ENCODE data around the gene PLPP7.

Gene PLPP7

DNA sequence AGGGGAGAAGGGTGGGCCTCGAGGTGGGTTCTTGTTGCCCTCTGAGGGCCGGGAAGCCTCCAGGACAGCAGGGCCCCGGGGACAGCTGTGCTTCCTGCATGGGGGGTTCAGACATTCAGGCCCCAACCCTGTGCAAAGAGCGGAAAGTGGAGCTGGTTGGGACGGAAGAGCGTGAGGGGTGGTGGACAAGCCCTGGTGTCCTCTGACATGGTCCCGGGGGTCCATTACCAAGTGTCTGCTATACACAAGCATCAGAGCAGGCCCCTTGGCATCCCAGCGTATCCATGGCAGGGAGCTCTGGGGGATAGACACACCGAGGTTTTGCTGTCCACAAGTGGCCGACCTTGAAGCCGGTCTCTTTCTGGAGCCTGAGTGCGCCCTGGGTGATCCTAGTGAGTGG is 9.3 kb downstream of the PLPP7 start:
- H3K9ac ChIP-seq, result no peak overlapping the region
- no peak overlapping the region for H3K4me3 ChIP-seq (IDR thresholded peaks at IDR 0.05; ENCODE audit: insufficient read depth, low read depth, low read length)
- H3K36me3 ChIP-seq (ENCODE audit: insufficient read depth), result no peaks in the 10 kb centered on the region
- H3K4me2 ChIP-seq, result no peak overlapping the region
- TF ChIP-seq, protein P1, sequence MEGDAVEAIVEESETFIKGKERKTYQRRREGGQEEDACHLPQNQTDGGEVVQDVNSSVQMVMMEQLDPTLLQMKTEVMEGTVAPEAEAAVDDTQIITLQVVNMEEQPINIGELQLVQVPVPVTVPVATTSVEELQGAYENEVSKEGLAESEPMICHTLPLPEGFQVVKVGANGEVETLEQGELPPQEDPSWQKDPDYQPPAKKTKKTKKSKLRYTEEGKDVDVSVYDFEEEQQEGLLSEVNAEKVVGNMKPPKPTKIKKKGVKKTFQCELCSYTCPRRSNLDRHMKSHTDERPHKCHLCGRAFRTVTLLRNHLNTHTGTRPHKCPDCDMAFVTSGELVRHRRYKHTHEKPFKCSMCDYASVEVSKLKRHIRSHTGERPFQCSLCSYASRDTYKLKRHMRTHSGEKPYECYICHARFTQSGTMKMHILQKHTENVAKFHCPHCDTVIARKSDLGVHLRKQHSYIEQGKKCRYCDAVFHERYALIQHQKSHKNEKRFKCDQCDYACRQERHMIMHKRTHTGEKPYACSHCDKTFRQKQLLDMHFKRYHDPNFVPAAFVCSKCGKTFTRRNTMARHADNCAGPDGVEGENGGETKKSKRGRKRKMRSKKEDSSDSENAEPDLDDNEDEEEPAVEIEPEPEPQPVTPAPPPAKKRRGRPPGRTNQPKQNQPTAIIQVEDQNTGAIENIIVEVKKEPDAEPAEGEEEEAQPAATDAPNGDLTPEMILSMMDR (conservative IDR thresholded peaks at IDR 0.05; ENCODE audit: low read depth, low read length), result no peak
- H2AFZ ChIP-seq (ENCODE audit: low read depth), result no peak overlapping the region
- no peaks in the 10 kb centered on the region for H4K20me1 ChIP-seq (ENCODE audit: insufficient read depth)
- H3K27me3 ChIP-seq (ENCODE audit: insufficient read depth, low read depth), result no peaks in the 10 kb centered on the region
- no peaks in the 10 kb centered on the region for H3K79me2 ChIP-seq (ENCODE audit: insufficient read depth, low read depth)
- no peaks in the 10 kb centered on the region for H3K4me1 ChIP-seq (ENCODE audit: low read depth, poor library complexity, severe bottlenecking)
- no peak overlapping the region for H3K27ac ChIP-seq

DNA sequence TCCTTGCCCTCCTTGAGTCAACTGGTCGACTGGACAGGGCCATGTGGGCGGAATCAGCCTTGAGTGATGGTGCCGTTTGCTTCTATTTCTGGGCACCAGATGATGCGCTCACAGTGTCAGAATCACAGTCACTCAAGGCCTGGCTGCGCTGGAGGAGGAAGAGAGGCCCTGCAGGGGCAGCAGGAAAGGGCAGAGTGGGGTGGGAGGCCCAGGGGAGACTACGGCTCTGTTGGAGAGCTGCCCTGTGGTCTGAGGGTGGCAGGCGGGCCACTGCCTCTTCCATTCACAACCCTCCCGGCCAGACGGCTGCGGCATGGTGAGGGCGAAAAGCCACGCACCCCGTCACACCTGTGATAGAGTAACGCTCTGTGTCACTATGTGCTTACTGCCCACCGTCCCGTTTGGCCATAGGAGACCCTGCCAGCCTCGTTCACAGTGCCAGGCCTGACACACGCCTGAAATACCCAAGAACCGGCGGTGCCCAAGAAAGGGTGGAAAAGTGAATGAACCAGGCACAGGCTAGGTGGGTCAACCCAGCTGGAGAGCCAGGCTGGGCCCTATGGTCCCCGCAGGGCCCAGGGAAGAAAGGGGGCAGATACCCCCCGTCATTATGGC is 9.9 kb downstream of the PLPP7 start:
- H3K4me2 ChIP-seq, result no peak overlapping the region
- no peak overlapping the region for H2AFZ ChIP-seq (ENCODE audit: low read depth)
- H3K36me3 ChIP-seq (ENCODE audit: insufficient read depth), result no peaks in the 10 kb centered on the region
- H3K9ac ChIP-seq, result no peak overlapping the region
- H3K4me1 ChIP-seq (ENCODE audit: low read depth, poor library complexity, severe bottlenecking), result no peaks in the 10 kb centered on the region
- TF ChIP-seq, protein P1 (conservative IDR thresholded peaks at IDR 0.05; ENCODE audit: low read depth, low read length), result no peak
- no peak overlapping the region for H3K27ac ChIP-seq
- H3K4me3 ChIP-seq (IDR thresholded peaks at IDR 0.05; ENCODE audit: insufficient read depth, low read depth, low read length), result no peak overlapping the region
- H3K27me3 ChIP-seq (ENCODE audit: insufficient read depth, low read depth), result no peaks in the 10 kb centered on the region
- H3K79me2 ChIP-seq (ENCODE audit: insufficient read depth, low read depth), result no peaks in the 10 kb centered on the region
- H4K20me1 ChIP-seq (ENCODE audit: insufficient read depth), result no peaks in the 10 kb centered on the region

DNA sequence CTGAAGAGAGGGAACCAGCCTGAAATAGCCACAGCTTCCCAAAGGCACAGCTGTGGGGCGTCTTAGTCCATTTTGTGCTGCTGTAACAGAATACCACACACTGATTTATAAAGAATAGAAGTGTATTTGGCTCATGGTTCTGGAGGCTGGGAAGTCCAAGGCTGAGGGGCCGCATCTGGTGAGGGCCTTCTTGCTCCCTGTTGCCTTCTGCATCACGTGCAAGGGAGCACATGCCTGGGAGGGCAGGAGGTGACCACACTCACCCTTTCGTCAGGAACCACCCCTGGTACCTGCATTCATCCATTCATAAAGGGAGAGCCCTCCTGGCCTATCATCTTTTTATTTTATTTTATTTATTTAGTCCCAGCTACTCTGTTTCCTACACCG is 10.4 kb downstream of the PLPP7 start:
- no peak overlapping the region for H3K4me2 ChIP-seq

DNA sequence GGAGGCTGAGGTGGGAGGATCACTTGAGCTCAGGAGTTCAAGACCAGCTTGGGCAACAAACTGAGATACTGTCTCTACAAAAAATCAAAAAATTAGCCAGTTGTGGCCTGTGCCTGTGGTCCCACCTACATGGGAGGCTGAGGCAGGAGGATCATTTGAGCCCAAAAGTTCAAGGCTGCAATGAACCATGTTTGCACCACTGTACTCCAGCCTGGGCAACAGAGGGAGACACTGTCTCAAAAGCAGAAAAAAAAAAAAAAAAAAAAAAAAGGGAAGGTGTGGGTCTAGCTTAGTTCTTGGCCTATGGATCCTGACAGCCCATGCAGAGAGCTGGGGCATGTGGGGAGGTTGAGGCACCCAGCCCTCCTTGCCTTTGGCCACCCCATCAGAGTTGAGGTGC is 10.9 kb downstream of the PLPP7 start:
- TF ChIP-seq, protein P1 (conservative IDR thresholded peaks at IDR 0.05; ENCODE audit: low read depth, low read length), result no peak
- Histone ChIP-seq H3K27me3 (ENCODE audit: insufficient read depth, low read depth) (no peaks in the 10 kb centered on the region), H2AFZ (ENCODE audit: low read depth) (no peak overlapping the region), H3K27ac (no peak overlapping the region), H4K20me1 (ENCODE audit: insufficient read depth) (no peaks in the 10 kb centered on the region), H3K36me3 (ENCODE audit: insufficient read depth) (no peaks in the 10 kb centered on the region), H3K4me2 (no peak overlapping the region), H3K9ac (no peak overlapping the region), H3K4me3 (IDR thresholded peaks at IDR 0.05; ENCODE audit: insufficient read depth, low read depth, low read length) (no peak overlapping the region), H3K79me2 (ENCODE audit: insufficient read depth, low read depth) (no peaks in the 10 kb centered on the region), H3K4me1 (ENCODE audit: low read depth, poor library complexity, severe bottlenecking) (no peaks in the 10 kb centered on the region)

More for the DNA sequence above, 10.4 kb downstream of the PLPP7 start:
- Histone ChIP-seq H3K27me3 (ENCODE audit: insufficient read depth, low read depth) (no peaks in the 10 kb centered on the region), H2AFZ (ENCODE audit: low read depth) (no peak overlapping the region), H4K20me1 (ENCODE audit: insufficient read depth) (no peaks in the 10 kb centered on the region), H3K36me3 (ENCODE audit: insufficient read depth) (no peaks in the 10 kb centered on the region), H3K9ac (no peak overlapping the region), H3K79me2 (ENCODE audit: insufficient read depth, low read depth) (no peaks in the 10 kb centered on the region), H3K27ac (no peak overlapping the region), H3K4me1 (ENCODE audit: low read depth, poor library complexity, severe bottlenecking) (no peaks in the 10 kb centered on the region), H3K4me3 (IDR thresholded peaks at IDR 0.05; ENCODE audit: insufficient read depth, low read depth, low read length) (no peak overlapping the region)
- TF ChIP-seq, protein P1 (conservative IDR thresholded peaks at IDR 0.05; ENCODE audit: low read depth, low read length), result no peak
